ENCODE data around the gene ACSL6.

DNA sequence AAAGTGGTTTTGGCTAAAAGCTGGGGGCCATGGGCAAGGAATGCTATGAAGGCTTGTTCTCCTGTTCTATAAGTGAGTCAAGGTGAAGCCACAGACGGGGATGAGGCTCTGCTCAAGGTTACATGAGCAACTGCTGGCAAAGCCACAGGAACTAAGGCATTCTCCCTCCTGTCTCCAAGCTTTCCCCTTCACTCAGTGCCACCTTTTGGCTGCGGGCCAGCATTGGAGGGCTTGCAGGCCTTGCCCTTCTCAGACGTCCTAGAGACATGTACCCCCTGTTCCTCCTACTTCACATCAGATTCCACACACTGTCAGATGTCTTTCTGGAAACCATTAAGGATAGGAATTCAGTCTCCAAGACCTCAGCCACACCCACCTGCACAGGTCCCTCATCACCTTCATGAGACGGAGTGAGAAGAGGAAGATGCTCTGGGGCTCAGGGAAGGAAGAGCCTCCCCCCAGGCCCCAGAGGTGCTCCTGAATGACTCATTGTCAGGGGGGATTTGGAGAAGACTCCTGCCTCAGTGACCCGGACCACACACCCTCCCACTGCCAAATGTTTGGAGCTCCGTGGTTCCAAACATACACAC is 45.5 kb downstream of the ACSL6 start:
- TF ChIP-seq, protein P1, sequence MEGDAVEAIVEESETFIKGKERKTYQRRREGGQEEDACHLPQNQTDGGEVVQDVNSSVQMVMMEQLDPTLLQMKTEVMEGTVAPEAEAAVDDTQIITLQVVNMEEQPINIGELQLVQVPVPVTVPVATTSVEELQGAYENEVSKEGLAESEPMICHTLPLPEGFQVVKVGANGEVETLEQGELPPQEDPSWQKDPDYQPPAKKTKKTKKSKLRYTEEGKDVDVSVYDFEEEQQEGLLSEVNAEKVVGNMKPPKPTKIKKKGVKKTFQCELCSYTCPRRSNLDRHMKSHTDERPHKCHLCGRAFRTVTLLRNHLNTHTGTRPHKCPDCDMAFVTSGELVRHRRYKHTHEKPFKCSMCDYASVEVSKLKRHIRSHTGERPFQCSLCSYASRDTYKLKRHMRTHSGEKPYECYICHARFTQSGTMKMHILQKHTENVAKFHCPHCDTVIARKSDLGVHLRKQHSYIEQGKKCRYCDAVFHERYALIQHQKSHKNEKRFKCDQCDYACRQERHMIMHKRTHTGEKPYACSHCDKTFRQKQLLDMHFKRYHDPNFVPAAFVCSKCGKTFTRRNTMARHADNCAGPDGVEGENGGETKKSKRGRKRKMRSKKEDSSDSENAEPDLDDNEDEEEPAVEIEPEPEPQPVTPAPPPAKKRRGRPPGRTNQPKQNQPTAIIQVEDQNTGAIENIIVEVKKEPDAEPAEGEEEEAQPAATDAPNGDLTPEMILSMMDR (conservative IDR thresholded peaks at IDR 0.05 in 1 of 2, IDR thresholded peaks at IDR 0.05 in 1 of 2; ENCODE audit: low read depth in 1 of 2, low read length in 2 of 2) = no peak
- TF ChIP-seq EZH2 (IDR thresholded peaks at IDR 0.05; ENCODE audit: low read length, missing control alignments) = no peak
